NCI-H2227 (cell line): Measurements from ENCODE around the gene TMEM273.
"Not testable (repeated sequence)": the region's sequence is repeated elsewhere in the genome, so short reads cannot be mapped to it uniquely, and the experiment has no call there.

Source experiments
- DNase-seq: peaks from one replicate; lab custom pipeline; 2025; ENCODE audit not compliant: unreplicated experiment; lab: John Stamatoyannopoulos, UW

TMEM273 gene

GRCh38 chr10:49205206-49205605, 17.0 kb upstream of the TMEM273 start:
- DNase-seq = no peak

DNA sequence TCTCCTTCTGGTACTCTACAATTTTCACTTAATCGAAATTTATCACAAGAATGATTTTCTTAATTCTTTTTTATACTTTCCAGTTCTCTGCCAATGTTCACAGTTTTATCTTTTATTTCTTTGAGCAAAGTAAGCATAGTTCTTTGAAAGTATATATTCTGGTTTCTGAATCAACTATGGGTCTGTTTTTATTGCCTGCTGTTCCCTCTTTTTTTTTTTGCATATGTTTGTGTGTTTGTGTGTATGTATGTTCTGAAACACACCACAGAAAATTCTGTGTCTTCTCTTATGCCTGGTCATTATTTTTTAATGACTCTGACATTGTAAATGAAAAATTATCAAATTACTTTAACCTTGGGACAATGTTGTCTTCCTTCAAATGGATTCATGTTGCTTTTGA, 15.9 kb upstream of the TMEM273 start:
- no peak for DNase-seq

DNA sequence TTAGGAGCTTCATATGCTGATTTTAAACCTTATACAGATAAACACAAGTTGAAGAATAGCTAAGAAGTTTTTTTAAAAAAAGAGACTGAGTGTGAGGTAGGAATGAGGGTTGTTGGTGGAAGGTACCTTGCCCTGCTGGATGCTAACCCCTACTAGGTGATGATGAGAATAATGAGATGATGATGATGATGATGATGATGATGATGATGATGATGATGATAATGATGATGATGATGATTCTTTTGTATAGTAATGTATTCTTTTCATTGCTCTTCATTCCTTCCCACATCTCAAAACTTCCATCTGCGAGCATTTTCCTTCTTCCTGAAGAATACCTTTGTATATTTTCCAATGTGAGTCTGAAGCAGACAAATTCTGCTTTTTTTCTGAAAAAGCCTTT, 14.1 kb upstream of the TMEM273 start:
- no peak for DNase-seq

- no peak for DNase-seq
These were observed 12.7 kb upstream of the TMEM273 start for GRCh38 chr10:49200854-49201253.

DNA sequence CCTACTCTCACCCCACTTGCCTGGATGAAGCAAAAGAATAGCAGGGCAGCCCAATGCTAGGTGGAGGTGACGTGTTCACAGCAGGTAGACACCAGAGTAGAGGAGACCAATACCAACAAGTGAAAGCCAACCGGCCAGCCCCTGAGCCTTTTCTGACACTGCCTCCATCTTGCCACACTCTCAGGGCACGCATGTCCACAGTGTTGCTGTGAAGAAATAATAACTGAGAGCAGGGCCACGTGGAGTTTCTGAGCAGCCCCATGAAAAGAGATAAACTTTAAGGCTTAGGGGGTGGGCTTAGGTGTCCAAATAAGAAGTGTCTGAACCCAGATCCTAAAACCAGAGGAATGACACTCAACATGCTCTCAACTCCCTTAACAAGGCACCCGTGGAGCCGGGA, 9.0 kb upstream of the TMEM273 start:
- DNase-seq = no peak

DNA sequence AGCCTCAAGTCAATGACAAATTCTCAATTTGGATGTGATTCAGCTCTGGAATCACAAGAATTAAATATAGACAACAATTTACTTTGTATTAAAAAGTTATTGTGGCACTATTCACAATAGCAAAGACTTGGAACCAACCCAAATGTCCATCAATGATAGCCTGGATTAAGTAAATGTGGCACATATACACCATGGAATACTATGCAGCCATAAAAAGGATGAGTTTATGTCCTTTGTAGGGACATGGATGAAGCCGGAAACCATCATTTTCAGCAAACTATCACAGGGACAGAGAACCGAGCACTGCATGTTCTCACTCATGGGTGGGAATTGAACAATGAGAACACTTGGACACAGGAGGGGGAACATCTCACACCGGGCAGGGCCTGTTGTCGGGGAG, 7.7 kb upstream of the TMEM273 start:
- not testable (repeated sequence) for DNase-seq

GRCh38 chr10:49194212-49194920, 6.2 kb upstream of the TMEM273 start:
- no peak for DNase-seq

- no peak for DNase-seq
These were observed 3.2 kb upstream of the TMEM273 start for GRCh38 chr10:49191349-49191748.

GRCh38 chr10:49189422-49189821, 1.2 kb upstream of the TMEM273 start:
- no peak for DNase-seq

DNA sequence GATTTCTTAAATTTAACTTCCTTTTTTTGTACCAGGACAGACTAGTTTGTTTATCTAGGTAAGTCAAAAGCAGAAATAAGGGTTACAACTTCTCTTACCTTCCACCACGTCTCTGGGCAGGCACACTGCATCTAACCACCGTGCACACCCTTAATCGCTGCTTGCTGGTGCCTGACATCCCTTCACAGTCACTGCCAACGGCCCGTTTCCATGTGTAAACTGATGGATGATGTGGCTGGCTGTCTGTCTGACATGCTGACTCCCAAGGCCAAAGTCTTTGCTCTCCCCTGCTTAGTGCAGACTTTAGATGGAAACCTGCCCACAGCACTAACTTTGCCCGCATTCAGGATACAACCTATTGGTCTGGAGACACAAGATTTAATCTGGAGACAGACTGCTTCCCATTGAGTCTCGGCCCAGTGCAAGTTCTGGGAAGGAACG, 1.1 kb downstream of the TMEM273 start:
- DNase-seq = no peak

- DNase-seq = no peak
These were observed 1.6 kb downstream of the TMEM273 start for GRCh38 chr10:49186613-49187012.

GRCh38 chr10:49185213-49185612, 3.0 kb downstream of the TMEM273 start:
- DNase-seq = no peak

GRCh38 chr10:49184642-49185111, 3.5 kb downstream of the TMEM273 start:
- no peak for DNase-seq

DNA sequence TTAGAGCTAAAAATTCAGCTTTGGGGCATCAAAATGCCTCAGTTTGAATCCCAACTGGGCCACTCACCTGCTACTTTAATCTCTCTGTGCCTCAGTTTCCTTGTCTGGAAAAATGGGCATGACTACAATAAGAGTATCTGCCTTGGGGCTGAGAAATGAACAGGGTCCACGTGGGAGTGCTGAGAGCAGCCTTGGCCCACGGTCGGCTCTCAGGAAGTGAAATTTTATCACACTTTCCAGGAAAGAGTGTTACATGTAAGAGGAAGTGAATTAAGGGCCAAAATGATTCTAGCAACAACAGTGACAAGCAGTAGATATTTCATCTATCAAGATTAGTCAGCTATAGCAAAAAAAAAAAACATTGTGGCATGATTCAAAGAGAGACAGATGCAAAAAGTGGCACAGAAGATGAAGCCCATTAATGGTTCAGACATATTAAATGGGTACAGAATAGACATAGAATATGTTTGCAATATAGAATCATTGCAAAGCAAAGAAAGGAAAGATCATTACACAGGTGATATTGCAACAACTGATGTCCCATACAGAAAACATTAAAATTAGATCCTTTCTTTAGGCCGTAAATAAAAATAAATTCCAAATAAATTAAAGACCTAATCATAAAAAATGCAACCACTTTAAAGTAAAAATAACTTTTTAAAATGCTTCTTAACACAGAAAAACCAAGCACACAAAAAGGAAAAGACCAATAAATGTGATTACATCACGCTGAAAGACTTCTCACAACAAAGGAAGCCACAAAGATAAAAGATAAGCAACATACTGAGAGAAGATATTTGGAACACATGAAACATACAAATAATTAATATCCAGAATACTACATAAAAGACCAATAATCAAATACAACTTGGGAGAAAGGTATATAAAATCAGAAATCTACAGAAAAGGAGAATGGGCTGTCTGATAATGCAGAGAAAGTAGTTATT, 4.3 kb downstream of the TMEM273 start:
- no peak for DNase-seq

DNA sequence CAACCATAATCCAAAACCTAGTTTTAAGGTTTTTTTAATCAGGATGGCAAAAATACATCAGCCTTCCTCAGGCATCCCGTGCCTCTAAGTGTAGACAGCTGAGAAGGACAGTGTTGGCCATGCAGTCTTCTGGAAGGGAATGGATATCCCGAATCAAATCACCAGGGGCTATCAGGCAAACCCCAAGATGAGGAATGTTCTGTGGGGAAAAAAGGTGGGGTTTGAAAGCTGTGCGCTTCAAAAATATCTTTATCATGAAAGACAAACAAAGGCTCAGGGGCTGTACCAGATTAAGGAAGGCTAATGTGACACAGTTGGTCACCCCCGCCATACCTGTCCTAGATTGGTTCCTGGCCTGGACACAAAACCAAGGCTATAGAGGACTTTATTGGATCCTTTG, 5.4 kb downstream of the TMEM273 start:
- DNase-seq = no peak

DNA sequence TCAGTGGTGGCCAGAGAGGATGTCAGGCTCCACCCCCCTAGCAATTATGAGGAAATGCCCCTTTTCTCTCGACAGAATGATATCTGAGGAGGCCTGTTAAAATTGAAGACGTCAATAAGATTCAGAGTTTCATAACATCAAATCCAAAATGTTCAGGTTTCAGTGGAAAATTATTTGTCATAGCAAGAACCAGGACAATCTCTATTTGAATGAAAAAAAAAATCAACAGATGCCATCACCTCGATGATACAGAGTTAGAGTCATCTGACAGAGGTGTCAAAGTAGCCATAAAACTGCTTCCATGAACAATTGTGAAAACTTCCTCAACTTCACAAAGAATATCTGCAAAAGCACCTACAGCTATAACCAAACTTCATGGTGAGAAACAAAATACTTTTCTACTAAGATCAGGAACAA, 7.7 kb downstream of the TMEM273 start:
- no peak for DNase-seq

DNA sequence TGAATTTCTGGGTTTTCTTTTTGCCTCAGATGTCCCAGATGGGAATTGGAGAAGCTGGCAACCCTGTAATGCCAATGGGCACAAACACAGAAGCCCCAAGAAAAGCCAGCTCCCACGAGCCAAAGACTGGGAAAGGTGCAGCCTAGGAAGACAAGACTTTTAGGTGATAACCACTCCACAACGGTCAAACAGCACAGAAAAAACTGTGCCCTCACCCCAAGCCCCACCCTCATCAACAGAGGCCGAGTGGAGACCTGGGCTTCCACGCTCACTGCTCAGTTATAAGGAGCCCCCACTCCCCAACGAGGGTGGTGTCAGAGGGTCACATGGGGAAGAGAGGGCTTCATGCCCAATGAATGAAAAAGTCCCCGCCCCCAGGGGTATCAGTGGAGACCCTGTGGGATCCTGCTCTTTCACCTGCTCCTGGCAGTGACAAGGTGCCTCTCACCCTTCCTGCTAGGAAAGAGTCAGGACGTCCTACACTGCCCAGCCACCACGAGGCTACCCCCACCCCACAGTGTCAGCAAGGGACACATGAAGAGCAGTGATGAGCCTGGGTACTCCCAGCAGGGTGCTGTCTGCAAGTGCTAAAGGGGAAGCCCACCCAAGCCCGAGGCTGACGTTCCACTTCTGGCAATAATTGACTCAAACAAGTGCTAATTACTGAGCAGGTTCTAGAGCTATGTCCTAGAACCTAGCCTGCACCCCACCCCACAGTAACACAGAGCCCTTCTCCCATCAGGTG, 8.3 kb downstream of the TMEM273 start:
- DNase-seq = no peak

GRCh38 chr10:49178489-49179471, 9.4 kb downstream of the TMEM273 start:
- no peak for DNase-seq

DNA sequence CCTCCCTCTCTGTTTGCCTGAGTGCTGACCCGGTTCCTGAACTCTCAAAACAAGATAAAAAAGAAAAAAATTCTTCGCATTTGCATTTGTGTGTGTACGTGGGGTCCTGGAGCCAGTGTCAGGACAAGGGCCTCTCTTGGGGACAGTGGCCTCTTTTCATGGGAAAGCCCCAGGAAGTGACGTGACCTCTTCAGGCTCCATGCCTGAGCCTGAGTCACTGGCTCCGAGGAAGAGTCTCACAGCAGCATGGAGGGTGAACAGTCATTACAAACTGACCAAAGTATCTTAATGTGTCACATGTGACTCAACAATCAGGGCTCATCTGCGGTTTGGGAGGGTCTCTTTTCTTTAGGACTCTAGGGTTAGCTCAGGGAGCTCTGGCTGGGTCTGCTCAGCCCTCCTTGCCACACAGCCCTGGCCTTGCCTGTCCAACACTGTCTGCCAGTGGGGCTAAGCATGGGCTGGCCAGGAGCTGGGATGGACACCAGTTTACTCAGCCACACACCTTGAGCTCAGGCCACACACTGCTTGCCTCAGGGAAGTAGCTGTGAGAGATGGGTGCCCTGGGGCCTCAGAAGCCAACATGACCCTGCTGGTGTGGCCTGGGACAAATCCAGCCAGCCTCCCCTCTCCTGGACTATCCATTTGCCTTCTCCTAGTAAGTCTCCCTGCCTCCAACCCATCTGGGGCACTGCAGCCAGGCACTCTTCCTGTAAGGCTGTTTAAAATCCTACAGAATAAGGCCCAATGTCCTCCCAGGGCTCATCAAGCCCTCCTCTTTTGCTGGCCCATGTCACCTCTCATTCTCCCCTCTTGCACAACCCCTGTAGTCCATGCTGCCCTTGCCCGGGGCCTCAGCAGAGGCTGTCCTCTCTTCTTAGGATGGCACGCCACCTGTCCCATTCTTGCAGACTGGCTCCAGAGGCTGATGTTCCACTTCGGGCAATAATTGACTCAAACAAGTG, 10.5 kb downstream of the TMEM273 start:
- DNase-seq = no peak
